Aorta (tissue), 5 donors: Measurements from ENCODE around the gene TMEM106C. TPM values are rescaled to one million over a fixed set of nuclear protein-coding genes. Genes with fewer than 3 reads are reported as not detected.
A peak's percentile ranks its signal among the peaks of the same experiment; 100 is the strongest.

Experiments used
- ATAC-seq: fragments of 200-7000 bp; cut with Tn5 transposase; one replicate; pipeline ENCODE4 v1.9.1; 2022; ENCODE audit warnings: moderate library complexity; ENCODE audit not compliant: low FRiP score
- DNase-seq, 2 donors: peaks; one replicate each; pipeline ENCODE4 v3.0.0-alpha.2; 2020
- H3K27ac ChIP-seq, 2 donors: one replicate each; pipeline ENCODE4 v1.5.1; 2013; ENCODE audit warnings: low read length in 2 of 2, mild to moderate bottlenecking in 2 of 2, moderate library complexity in 2 of 2, control low read depth in 1 of 2, inconsistent platforms in 1 of 2, low read depth in 1 of 2
- H3K27me3 ChIP-seq, 2 donors: one replicate each; pipeline ENCODE4 v1.6.1; 2013; ENCODE audit warnings: control low read depth in 1 of 2, low read length in 1 of 2, mild to moderate bottlenecking in 1 of 2, moderate library complexity in 1 of 2; ENCODE audit not compliant: insufficient read depth in 2 of 2, control insufficient read depth in 1 of 2
- H3K36me3 ChIP-seq, 2 donors: one replicate each; pipeline ENCODE4 v1.6.1; 2013; ENCODE audit warnings: control low read depth in 1 of 2, low read length in 1 of 2, mild to moderate bottlenecking in 1 of 2; ENCODE audit not compliant: insufficient read depth in 2 of 2, control insufficient read depth in 1 of 2
- H3K4me1 ChIP-seq, 2 donors: one replicate each; pipeline ENCODE4 v1.6.1; 2013; ENCODE audit warnings: low read length in 2 of 2, control low read depth in 1 of 2, mild to moderate bottlenecking in 1 of 2, moderate library complexity in 1 of 2; ENCODE audit not compliant: insufficient read depth in 2 of 2, control insufficient read depth in 1 of 2
- H3K4me3 ChIP-seq, 2 donors: one replicate each; pipeline ENCODE4 v1.5.1; 2013; ENCODE audit warnings: low read length in 2 of 2, control low read depth in 1 of 2, mild to moderate bottlenecking in 1 of 2
- H3K9me3 ChIP-seq: one replicate; pipeline ENCODE4 v1.6.1; 2013; ENCODE audit warnings: mild to moderate bottlenecking, low read length; ENCODE audit not compliant: control insufficient read depth
- WGBS, 2 donors: extraction: QIAGEN DNeasy Blood & Tissue Kit; methylation state at CpG; one replicate each; pipeline ENCODE4 v1.1.7; 2013; 5-methylcytosine and 5-hydroxymethylcytosine counted together
- intact Hi-C, 2 donors: fragments of 100-400 bp; cut with DNase I; formaldehyde crosslinking; loops; one replicate each; pipeline versions ENCODE4 v1.14.2 to v1.15.0; 2022
- long read RNA-seq, 2 donors: library from polyadenylated mRNA; unstranded; transcript quantifications; one replicate each; pipeline ENCODE4 v2.0.0, GENCODE V29; 2020 to 2021
- polyA plus RNA-seq, 2 donors: library from polyadenylated mRNA; stranded (reverse); fragments of 200-250 nt; gene quantifications; one replicate each; pipeline ENCODE4 v1.2.3, GENCODE V29; 2013
- total RNA-seq, 2 donors: library from RNA; stranded (reverse); fragmentation: NEBNext Ultra II Directional; extraction: Animal tissue kit (Norgen Biotek cat#: 25700); gene quantifications; one replicate each; pipeline ENCODE4 v1.2.1, GENCODE V29; 2021
- donor health status: healthy with polysubstance abuse.
- donor health status: Bipolar disorder and iron deficiency.
- donor health status: DM: no; HTN: no; CAD: no.
- donor health status: DM: no; HTN: no; CAD: no.
- donor health status: DM: yes; HTN: yes; CAD: no.

Gene TMEM106C, protein sequence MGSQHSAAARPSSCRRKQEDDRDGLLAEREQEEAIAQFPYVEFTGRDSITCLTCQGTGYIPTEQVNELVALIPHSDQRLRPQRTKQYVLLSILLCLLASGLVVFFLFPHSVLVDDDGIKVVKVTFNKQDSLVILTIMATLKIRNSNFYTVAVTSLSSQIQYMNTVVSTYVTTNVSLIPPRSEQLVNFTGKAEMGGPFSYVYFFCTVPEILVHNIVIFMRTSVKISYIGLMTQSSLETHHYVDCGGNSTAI
- 10 to 100 TPM; 56.3 to 70.0 TPM for total RNA-seq
- polyA plus RNA-seq: 100 to 1,000 TPM in 1 of 2 donors, 10 to 100 TPM in 1; 68.9 to 220 TPM
- long read RNA-seq, donor 1, transcript TMEM106C-202 (8 exons, 1,515 nt): minor isoform, 6 of 213 reads
- long read RNA-seq, donor 1, transcript TMEM106C-203 (8 exons, 1,414 nt): minor isoform, 10 of 213 reads
- long read RNA-seq, donor 1, transcript TMEM106C-220 (8 exons, 810 nt): major isoform, 101 of 213 reads
- long read RNA-seq, donor 1, transcript TMEM106C-201 (8 exons, 1,394 nt): minor isoform, 72 of 213 reads
- long read RNA-seq, donor 1, partial matches to known transcripts: 18 of 213 reads
- long read RNA-seq, donor 1, other reads (novel, unspliced or antisense): 6 of 213 reads
- long read RNA-seq, donor 2, transcript TMEM106C-220 (8 exons, 810 nt): major isoform, 26 of 51 reads
- long read RNA-seq, donor 2, transcript TMEM106C-201 (8 exons, 1,394 nt): minor isoform, 17 of 51 reads
- long read RNA-seq, donor 2, partial matches to known transcripts: 4 of 51 reads
- long read RNA-seq, donor 2, other reads (novel, unspliced or antisense): 2 of 51 reads

DNA sequence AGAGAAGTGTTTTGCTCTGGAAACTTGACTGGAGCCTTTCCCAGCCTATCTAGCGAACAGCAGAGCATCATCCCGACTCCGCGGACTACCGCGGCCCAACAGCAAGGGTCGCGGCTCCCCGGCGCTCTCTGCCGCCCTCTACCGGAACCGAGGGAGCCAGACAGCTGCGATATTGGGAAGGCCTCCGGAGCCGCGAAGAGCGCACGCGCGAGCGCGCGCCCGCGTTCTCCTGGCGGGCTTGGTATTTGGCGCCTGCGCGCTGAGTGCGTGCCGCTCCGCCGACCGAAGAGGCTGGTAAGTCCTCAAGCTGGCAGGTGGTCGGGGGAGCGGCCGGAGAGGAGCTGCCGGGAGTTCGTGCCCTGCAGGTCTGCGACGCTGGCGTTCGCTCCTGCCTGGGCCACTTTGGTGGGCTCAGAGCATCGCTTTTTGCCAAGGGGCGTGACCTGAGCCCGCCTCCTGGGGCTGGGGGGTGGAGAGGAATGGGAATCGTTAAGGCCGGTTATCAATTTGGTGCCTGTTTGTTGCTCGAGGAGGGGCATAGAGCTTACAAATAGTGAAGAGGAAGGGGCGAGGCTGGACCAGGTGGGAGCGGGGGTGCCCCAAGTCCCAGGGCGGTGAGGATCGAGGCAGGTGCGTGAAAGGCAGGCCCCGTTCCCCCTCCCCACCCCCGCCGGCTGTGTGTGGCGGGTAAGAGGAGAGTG, at the start of gene TMEM106C:
Gene TMEM106C, plus strand, starts transcription at position 257 of the 701 bp plus-strand sequence. CDS start 641 bp downstream, outside the sequence.
- Histone ChIP-seq H3K27me3 (no peaks in the 10 kb centered on the region), H3K4me1 (no peaks in the 10 kb centered on the region), H3K9me3 (no peaks in the 10 kb centered on the region), H3K27ac (peak within 1 kb of the TSS in 1 of 2 donors; percentile 12), H3K36me3 (peaks cover 0 to 2% of the 10 kb centered on the region in 2 donors), H3K4me3 (peak within 1 kb of the TSS; percentile 75 to 77)
- 1% methylated on average over 59 of the region's 59 CpGs for WGBS, 2 donors
- intact Hi-C loops: loop anchor here (5.0 to 10.0 kb wide), 2 partner anchors 61 to 201 kb away; partner anchors contain the start of gene VDR (in 1 of the 2)
- DNase-seq: peak; percentile 93 to 98
- peak; percentile 96 for ATAC-seq

DNA sequence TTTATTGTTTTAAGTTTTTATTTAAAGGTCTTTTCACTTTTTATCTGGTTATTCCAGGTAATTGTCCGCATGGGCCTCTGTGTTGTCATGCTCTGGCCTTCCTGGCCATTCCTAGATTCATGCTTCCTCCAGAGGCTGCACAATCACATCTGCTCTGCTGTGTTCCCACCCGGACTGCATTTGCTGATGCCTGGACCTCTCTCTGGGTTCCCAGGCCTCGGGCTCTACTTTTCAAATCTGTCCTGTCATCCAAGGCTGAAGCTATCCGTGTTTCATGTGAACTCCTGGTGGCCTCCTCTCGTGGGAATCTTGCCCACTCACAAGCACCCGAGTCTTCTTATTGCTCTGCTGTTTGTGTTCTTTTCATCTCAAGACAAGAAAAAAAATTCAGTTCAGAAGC, 42.5 kb upstream of the TMEM106C start:
- no peaks in the 10 kb centered on the region for H3K36me3 ChIP-seq
- intact Hi-C loops: no loop called here
- WGBS, 2 donors: 58 to 67% methylated on average over 6 of the region's 6 CpGs
- H3K9me3 ChIP-seq: no peaks in the 10 kb centered on the region
- peaks cover 0 to 1% of the 10 kb centered on the region in 2 donors for H3K27me3 ChIP-seq
- DNase-seq (no peak), ATAC-seq (no peak)
- H3K27ac ChIP-seq: no peak overlapping the region
- H3K4me3 ChIP-seq: no peak overlapping the region
- no peaks in the 10 kb centered on the region for H3K4me1 ChIP-seq

DNA sequence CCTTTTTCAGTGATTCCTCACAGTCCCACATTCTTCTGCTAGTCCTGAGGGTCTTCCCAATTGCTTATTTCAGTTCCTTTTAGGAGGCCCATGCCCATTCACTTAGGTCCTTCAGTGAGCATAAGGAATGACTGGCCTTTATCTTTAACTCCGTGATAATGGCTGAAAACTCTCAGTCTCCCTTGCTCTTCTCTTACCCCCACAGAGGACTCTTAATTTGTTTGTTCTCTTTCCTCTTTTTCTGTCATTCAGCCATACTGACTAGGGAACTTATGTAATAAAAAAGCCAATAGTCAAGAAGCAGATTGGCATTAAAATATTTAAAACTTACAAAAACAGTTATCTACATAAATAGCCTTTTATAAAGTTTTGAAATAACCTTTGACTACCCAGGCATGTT, 41.5 kb upstream of the TMEM106C start:
- no peaks in the 10 kb centered on the region for H3K4me1 ChIP-seq
- no peak for DNase-seq
- H3K9me3 ChIP-seq: peaks cover 1% of the 10 kb centered on the region

DNA sequence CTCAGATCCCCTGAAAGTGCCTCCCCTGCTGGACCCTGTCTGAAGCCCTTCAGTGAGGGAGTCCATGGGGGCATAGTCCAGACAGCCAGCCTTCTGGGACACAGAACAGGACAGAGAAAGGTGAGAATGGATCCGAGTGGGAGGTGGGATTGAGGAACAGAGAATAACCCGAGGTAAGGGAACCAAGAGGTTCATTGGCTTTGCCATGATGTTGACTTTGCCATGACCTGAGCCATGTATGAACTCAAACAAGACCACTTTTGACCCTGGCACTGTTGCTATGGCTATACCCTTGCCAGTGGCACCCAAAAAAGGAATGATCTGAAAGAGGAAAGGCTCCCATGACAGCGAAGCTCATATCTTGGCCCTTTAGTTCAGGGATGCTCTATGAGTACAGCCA, 36.0 kb upstream of the TMEM106C start:
- ATAC-seq: no peak

More for the DNA sequence above, 41.5 kb upstream of the TMEM106C start:
- 68 to 70% methylated on average over 1 of the region's 1 CpG for WGBS, 2 donors
- Histone ChIP-seq H3K27ac (no peak overlapping the region), H3K36me3 (no peaks in the 10 kb centered on the region), H3K27me3 (peaks cover 0 to 4% of the 10 kb centered on the region in 2 donors), H3K4me3 (no peak overlapping the region)
- intact Hi-C loops: no loop called here
- no peak for ATAC-seq

DNA sequence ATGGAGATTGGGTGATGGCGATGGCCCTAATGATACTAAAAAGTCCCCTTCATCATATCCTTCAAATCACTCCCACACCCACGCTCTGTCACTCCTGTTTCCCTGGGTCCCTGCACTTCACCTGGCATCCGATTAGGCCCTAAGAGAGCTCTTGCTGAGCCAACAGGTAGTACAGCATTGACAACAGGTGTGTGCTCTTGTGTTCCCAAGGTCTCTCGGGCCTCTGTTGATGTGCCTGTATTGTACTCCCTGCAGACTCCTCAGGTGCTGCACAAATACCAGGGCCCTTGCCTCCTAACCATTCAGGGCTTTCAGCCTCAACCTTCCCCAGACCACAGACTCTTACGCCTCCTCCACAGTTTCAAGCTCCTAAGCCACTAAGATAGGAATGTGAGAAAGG, 32.8 kb upstream of the TMEM106C start:
- Histone ChIP-seq H3K4me3 (no peak overlapping the region), H3K27ac (no peak overlapping the region), H3K9me3 (peaks cover 1% of the 10 kb centered on the region), H3K27me3 (peaks cover 0 to 5% of the 10 kb centered on the region in 2 donors), H3K4me1 (no peaks in the 10 kb centered on the region), H3K36me3 (no peaks in the 10 kb centered on the region)
- ATAC-seq: no peak
- no peak for DNase-seq
- 94 to 95% methylated on average over 5 of the region's 5 CpGs for WGBS, 2 donors
- intact Hi-C loops: no loop called here

More for the DNA sequence above, 36.0 kb upstream of the TMEM106C start:
- Histone ChIP-seq H3K36me3 (no peaks in the 10 kb centered on the region), H3K27ac (no peak overlapping the region), H3K27me3 (peaks cover 0 to 5% of the 10 kb centered on the region in 2 donors), H3K9me3 (peaks cover 1% of the 10 kb centered on the region), H3K4me3 (no peak overlapping the region), H3K4me1 (no peaks in the 10 kb centered on the region)
- DNase-seq: no peak
- WGBS, 2 donors: 78 to 87% methylated on average over 3 of the region's 3 CpGs
- intact Hi-C loops: no loop called here

DNA sequence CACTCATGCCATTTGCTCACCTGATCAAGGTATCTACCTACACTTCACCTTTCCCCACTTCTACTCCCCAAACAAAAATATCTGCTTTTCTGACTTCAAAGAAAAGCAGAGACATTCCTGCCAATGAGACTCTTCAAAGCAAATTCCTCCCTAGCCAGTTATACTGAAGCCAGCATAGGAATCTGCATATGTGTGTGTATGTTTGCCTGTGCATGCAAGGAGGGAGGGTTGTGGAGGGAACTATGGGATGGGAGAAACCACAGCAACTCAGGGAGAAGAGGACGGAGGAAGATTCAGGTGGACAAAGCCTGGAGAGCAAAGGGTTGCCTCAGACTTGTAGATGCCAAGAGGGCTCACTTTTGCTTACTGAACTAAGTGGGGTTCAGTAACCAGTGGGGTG, 32.2 kb upstream of the TMEM106C start:
- Histone ChIP-seq H3K36me3 (no peaks in the 10 kb centered on the region), H3K4me1 (no peaks in the 10 kb centered on the region), H3K27me3 (peaks cover 0 to 1% of the 10 kb centered on the region in 2 donors), H3K27ac (no peak overlapping the region), H3K4me3 (no peak overlapping the region), H3K9me3 (peaks cover 1% of the 10 kb centered on the region)
- intact Hi-C loops: no loop called here
- ATAC-seq (no peak), DNase-seq (no peak)
- 70 to 79% methylated on average over 1 of the region's 1 CpG for WGBS, 2 donors

DNA sequence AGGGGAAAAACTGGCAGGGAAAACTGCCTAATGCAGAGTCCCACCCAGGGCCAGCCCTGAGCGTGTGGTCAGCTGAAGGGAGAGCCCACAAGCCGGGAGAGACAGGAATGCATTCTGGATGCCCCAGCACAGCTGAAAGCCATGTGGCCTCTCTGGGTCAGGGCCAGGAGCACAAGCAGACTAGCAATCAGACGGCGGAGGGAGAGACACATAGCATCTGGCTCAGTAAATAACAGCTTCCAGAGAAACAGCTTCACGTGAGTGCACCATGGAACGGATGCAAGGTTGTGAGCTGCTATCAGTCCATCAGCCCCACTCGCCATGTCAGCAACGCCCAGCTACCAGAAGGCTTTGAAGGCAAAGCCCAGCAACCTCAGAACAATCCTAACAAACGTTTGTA, 28.2 kb upstream of the TMEM106C start:
- ATAC-seq: peak; percentile 69
- WGBS, 2 donors: 46 to 47% methylated on average over 9 of the region's 9 CpGs
- H3K4me1 ChIP-seq: no peaks in the 10 kb centered on the region
- H3K9me3 ChIP-seq: no peaks in the 10 kb centered on the region
- H3K4me3 ChIP-seq: no peak overlapping the region
- no peaks in the 10 kb centered on the region for H3K36me3 ChIP-seq
- no peak overlapping the region for H3K27ac ChIP-seq
- no peaks in the 10 kb centered on the region for H3K27me3 ChIP-seq
- no peak for DNase-seq
- intact Hi-C loops: no loop called here

DNA sequence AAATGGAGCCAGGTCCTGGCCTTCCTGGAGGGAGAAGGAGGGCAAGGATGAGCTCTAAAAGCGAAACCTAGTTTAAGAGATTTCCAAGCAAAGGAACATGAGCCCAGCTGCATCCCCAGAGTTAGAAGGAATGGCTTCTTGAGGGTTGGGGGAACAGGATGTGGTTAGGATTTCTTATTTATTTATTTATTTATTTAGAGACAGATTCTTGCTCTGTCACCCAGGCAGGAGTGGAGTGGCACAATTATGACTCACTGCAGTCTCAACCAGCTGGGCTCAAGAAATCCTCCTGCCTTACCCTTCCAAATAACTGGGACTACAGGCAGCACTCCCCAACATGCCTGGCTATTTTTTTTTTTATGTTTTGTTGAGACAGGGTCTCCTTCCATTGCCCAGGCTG, 25.3 kb upstream of the TMEM106C start:
- Histone ChIP-seq H3K36me3 (no peaks in the 10 kb centered on the region), H3K27me3 (no peaks in the 10 kb centered on the region), H3K4me3 (no peak overlapping the region), H3K27ac (no peak overlapping the region), H3K4me1 (no peaks in the 10 kb centered on the region), H3K9me3 (no peaks in the 10 kb centered on the region)
- WGBS, 2 donors: 95 to 100% methylated on average over 1 of the region's 1 CpG
- intact Hi-C loops: no loop called here
- ATAC-seq (no peak), DNase-seq (no peak)
